Measurements from ENCODE around the gene CUL4A. TPM values are rescaled to one million over a fixed set of nuclear protein-coding genes. Genes with fewer than 3 reads are reported as not detected.

Gene CUL4A
- polyA plus RNA-seq, 1 donor: 99.5 TPM

- no peak for DNase-seq
Measured at GRCh38 chr13:113178070-113178895, 31.1 kb upstream of the CUL4A start.

DNA sequence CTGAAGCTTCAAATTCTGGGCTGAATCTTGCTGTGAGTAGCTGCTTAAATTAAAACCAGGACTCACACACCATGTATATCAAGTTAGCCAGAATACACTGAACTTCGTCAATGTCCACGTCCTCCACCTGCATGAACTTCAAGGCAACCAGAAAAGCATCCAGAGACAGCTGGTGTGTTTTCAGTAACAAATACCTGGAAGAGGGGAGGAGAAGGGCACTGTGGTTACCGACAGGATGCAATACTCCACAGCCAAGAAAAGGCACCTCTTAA lies 30.6 kb upstream of the CUL4A start:
- DNase-seq: no peak

GRCh38 chr13:113179374-113180230 lies 29.8 kb upstream of the CUL4A start:
- no peak for DNase-seq

- DNase-seq: no peak
Measured at GRCh38 chr13:113182046-113182445, 27.4 kb upstream of the CUL4A start.

DNA sequence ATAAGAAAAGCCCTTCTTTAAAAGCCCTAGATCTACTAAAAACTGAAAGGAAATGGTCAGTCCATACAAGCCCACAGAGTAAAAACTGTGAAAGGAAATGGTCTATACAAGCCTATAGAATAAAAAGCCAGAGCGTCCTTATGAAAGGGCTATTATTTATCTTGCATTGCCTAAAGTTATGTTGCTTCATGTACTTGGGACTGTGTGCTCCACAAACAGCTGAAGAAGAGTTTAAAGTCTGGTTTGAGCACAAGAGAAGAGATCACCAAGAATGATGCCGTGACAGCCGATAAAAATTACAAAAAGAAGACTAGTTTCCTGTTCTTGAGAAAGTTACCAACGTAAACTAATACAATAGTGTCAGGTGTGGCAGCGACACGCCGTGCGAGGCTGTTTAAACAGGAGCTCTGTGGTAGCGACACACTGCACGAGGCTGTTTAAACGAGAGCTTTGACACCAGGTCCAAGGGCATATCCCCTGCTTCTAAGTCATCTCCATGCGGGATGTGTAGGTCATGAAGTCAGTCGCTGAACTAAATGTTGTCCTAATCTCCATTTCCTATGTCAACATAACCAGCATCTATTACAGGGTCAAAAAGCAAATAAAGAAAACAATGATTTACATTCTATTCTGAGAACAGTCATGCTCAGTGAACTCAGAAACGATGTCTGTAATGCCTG lies 25.8 kb upstream of the CUL4A start:
- DNase-seq: no peak

GRCh38 chr13:113184568-113185440 lies 24.6 kb upstream of the CUL4A start:
- DNase-seq: no peak

GRCh38 chr13:113186061-113186900 lies 23.1 kb upstream of the CUL4A start:
- DNase-seq: no peak

DNA sequence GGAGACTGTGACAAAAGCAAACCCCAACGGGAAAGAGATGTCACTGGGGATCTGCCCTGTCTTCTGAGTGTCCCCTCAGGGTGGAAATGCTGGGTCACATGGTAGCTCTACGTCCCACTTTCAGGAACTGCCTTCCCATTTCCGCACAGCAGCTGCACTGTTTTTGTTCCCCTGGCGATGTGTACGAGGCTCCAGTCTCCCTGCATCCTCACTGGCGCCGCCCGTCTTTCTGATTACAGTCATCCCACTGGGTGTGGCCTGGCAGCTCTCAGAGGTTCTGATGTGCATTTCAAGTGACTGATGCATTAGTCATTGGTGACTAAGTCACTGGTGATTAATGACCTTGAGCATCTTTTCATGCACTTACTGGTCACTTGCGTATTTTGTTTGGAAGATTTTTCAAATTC lies 22.1 kb upstream of the CUL4A start:
- no peak for DNase-seq

- DNase-seq: no peak
Measured at GRCh38 chr13:113187883-113188665, 21.3 kb upstream of the CUL4A start.

DNA sequence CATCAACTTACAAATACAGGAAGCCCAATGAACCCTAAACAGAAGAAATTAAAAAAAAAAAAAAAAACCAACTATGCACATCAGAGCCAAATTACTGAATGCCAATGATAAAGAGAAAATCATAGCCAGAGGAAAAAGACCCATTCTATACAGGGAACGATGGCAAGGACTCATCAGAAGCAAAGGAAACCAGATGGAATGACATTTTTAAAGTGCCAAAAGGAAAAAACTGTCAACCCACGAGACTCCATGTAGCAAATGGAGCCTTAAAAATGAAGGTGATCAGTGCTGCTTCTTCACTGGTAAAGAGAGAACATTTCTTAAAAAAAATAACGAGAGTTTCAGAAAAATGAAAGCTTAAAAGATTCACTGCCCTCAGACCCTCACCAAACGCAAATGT lies 19.2 kb upstream of the CUL4A start:
- DNase-seq: no peak

DNA sequence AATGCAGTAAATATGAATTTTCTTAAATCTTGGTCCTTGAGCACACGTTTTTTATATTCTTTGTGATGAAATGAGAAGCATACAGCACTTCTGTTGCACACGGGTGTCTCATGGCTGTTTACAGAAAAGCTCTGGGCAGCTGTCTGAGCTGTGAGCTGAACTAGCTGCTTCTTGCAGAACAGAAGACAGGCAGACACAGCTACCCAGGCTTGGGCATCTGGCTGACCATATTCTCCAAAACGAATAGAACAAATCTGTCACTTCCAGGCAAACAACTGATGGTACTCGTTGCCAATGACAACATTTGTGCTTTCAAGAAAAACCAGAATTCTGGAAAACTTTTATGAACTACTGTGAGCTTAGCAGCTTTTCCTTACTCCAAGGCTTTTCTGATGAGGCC lies 17.1 kb upstream of the CUL4A start:
- DNase-seq: no peak

DNA sequence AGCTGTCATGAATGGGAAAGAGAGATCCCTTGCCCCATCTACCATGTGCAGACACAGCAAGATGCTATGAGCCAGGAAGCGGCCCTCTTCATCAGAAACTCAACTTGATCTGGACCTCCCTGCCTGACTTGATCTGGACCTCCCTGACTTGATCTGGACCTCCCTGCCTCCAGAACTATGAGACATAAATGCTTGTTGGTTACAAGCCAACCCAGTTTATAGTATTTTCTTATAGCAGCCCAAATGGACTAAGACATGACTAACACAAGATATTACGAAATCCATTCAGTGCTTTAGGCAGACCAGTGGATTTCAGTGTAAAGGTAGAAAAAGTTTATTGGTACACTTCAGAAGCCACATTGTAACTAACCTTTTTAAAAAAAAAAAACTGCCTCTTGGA lies 16.5 kb upstream of the CUL4A start:
- DNase-seq: no peak

DNA sequence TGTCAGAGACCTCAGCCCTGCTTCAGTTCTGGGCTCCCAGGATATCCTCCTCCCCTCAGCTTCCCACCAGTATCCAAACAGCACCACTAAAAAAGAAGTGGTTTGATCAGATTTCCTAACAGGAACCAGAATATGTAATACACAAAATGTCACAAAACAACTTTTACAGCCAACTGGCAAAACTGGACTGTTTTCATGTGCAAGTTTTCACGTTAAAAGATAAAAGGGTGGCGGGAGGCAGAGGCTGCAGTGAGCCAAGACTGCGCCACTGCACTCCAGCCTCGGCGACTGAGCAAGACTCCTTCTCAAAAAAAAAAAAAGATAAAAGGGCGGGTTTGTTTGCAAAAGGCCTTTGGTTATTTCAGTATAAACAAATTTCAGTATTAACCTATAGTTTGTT lies 14.1 kb upstream of the CUL4A start:
- DNase-seq: no peak

DNA sequence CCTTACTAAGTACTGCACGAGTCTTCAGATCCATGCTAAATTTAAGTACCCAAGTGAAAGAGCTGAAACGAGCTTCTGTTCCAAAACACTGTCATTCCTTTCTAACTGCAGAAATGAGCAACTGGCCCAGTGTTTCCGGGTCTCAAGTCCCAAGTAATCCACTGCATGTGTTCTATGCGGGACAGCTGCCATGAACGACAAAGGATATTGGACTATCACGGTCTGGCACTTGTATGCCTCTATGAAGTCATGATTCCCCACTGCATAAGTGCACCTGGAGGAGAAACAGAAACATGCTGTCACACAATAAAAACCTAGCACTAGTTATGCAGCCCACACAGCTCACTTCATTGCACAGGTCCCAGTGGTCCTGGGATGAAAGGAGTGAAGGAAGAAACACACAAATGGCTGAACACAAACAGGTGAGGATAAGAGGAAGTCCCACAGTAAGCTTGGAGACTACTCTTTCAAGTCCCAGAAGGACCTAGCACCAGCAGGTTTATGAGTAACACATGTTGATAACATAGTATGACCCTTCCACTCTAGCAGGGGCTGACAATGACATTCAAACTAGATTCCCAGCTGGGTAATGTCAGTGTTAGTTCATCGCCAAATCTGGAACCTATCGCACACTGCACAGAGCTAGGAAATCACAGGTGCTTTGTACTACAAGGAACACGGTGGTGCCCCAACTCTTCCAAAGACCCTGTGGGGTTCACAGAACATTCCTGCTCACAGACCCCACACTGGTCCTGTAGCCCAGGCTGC lies 12.3 kb upstream of the CUL4A start:
- no peak for DNase-seq

DNA sequence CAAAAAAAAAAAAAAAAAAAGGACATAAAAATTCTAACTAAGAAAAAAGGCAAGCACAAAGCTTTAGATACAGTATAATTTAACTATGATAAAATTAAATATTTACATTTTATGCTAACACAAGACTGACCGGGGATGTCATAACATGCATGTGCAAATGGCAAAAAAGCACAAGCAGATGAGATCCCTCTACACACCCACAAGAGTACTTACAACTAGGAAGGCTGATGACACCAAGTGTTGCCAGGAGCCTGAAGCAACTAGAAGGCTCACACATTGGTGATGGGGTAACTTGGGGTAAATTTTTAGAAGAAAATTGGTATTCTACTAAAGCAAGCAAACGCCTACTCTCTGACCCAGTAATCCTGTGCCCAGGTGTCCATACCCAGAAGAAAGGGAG lies 7.6 kb upstream of the CUL4A start:
- no peak for DNase-seq

GRCh38 chr13:113202912-113203311 lies 6.5 kb upstream of the CUL4A start:
- DNase-seq: no peak

DNA sequence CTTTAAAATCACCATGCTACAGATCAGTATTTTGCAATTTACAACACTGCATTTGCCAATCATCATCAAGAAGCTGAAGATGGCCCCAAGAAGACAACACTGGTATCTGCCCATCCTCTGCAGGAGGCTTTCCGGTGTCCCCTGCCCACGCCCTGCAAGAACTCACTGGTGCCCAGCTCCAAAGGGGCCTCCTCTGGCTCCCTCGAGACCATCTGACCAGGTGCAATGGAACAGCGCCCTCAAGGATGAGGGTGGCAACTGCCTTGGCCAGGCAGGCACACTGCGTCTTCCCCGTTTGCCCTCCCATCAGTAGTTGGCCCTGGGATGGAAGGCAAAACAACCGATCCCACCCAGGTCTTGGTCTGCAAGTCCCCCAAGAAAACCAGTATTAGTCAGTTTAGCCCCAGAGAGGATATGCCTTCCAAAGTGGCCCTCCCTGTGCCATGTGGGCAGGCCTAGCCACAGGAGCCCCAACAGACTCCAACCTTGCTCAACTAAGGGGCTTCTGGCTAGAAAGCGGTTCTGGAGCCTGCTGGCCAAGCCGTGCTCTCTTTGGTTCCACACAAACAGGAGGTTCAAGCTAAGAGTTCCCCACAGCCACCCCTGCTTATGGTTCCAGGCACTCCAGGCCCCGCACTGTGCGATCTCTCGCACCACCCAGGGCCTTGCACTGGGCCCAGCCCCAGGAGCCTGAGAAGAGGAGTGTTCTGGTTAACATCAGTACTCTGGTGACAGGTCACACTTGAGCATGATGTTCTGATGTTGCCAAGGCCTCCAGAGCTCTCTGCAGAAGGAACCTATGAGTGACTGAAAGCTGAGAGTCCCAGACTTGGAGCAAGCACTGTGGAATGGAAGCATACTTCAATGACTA lies 5.7 kb upstream of the CUL4A start:
- DNase-seq: no peak

- DNase-seq: no peak
Measured at GRCh38 chr13:113204378-113204734, 5.1 kb upstream of the CUL4A start.

Measured in left kidney (tissue), 2 donors.